Measurements from ENCODE around the gene ARID3C.

The ARID3C gene

DNA sequence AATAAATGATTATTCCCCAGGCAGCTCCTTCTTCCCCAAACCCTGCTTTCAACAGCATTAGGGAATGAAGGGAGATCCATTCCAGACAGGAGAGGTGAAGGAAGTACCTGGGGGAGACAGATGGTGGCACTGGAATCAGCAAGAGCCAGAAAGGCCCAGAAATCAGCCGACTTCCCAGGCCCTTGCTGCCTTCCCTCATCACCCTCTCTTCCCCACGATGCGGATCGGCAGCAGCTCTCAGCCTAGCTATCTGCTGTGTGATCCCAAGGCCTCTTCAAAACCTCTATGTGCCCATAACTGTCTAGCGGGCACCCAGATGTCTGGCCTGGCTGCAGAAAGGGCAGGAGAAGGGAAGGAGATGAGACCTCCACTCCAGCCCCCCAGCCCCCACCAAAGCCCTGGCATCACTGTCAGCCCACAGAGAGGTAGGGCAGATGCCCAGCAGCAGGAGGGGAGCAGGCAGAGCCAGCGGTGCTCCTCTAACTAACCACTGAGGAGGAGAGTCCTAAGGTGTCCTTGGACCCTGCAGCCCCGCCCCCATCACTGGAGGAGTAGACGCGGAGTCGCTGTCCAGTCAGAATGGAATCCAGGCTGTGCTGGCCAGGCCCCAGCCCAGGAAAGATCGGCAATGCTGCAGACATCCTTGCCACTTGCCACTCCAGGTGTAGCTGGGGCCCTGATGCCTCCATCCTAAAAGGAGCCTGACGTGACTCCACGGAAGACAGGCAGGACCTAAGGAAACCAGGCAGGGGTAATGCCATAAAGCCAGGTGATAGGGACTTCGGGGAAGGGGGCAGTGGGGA, 52.1 kb downstream of the ARID3C start:
- DNase-seq: no peak

DNA sequence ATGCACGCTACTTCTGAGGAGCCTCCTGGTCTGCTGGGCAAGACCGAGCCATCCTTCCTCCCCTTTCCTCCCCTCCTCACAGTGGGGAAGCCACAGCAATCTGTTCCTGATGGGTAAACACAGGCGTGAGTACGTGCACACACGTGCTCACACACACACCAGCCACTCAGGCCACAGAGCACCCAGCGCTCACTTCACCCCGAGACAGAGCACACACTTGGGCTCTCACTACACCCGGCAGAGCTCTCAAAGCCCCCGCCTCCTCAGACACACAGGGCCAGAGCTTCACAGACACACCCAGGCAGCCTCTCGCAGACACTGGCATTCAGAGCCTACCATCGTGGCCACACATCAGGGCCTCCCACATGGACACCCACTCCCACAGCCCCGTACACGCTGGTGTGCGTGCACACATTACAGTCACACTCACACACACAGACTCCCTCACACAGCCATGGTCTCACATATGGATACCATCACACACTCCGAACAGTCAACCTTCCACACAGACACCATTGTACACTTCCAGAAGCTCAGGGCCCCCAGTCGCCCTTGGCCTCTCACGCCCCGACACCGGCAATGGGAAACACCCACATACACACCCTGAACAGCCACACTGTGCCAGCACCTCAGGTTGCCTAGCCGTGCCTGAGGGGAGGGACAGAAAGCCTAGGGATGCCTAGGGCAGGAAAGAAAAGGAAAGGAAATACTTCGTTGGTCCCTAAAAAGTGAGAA, 52.8 kb downstream of the ARID3C start:
- DNase-seq: no peak

DNA sequence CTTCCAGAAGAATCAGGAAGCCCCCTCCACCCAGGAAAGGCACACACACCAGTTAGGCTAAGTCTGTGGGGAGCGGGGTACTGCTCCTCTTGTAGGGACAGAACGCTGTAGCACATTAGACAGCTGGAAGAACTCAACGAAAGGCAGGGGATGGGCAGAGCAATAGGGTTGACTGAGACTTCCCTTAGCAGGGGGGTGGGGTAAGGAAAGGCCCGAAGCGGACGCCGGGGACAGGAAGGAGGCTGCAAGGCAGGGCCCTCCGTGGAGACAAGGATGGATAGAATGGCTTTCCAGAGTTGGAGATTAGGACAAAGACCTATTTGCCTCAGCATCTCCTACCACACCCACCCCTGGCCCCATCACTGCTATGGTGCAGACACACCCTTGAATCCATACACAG, 53.6 kb downstream of the ARID3C start:
- DNase-seq: no peak

DNA sequence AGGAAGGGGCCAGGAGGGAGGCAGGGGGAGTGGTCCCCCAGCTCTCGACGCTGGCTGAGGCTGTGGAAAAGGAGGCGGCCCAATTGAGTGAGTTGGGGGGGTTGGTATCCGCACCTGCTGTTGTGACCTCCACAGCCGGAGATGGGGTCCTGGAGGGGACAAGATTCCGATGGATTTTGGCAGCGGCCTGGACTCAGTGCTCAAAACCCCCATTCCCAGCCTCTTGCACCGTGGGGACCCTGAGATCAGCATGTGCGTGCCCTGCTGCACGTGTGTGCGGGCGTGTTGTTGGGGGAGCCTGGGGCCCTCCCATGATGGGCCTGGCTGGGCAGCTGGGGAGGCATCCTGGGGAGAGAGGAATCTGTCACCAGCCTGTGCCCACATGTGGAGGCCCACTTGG, 54.3 kb downstream of the ARID3C start:
- no peak for DNase-seq

DNA sequence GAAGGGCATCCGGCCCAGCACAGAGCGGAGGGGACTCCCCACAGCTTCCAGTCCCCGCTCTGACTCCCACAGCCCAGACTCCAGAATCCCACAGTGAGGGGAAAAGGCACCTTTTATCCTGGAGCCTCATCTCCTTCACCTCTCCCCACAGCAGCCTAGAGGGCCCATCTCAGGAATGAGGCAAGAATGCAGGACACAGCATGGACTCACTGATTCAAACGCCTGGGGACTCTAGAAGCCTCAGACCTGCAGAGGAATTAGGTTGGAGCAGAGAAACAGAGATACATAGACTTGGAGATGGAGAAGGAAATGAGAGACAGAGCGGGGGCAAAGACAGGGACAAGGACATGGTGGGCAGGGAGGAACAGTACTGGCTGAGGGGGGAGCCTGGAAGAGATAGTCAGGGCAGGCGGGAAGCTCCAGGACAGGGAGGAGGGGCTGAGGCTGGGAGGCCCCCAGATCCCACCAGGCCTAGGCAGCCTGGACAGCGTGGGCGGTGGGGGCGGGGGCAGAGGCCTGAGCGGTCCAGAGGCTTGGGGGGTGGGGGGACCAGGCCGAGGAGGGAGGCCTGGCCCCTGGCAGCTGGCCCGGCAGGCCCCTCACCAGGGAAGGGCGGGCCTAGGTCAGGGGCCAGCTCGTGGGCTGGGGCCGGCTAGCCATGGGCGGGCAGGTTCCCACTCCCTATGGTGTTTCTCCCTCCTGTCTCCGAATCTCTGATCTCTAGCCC, 55.1 kb downstream of the ARID3C start:
- DNase-seq: no peak

DNA sequence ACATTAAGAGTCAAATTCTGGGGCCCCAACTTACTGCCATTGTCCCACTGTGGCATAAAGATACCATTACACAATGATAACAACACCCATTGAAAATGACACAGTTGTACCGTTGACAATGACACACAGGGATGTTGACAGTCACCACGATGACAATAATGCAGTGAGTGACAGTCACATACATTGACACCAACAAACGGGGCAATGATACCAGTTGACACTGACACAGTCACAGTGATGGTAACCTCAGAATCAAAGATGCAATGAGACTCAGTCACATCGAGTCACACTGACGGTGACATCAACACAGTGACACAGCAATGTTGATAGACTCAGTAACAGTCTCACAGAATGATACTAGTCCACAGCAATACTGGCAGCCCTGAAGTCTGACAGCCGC, 56.2 kb downstream of the ARID3C start:
- DNase-seq: no peak

DNA sequence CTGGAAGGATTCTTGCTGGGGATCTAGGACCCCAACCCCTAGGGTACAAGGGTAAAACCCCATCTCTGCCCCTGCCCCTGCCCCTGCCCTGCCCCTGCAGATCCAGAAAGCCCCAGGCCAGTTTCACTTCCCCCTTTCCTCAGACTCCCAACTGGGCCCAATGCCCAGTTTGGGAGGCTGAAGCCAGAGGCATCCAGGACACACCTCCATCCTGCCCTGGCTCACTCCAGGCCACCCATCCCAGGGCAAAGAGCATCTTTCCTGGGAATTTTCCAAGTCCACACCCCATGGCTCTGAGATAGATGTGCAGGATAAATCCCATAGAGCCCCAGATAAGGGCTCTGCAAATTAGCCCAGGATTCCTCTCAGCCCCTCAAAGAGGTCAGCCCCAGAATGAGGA, 56.8 kb downstream of the ARID3C start:
- no peak for DNase-seq

DNA sequence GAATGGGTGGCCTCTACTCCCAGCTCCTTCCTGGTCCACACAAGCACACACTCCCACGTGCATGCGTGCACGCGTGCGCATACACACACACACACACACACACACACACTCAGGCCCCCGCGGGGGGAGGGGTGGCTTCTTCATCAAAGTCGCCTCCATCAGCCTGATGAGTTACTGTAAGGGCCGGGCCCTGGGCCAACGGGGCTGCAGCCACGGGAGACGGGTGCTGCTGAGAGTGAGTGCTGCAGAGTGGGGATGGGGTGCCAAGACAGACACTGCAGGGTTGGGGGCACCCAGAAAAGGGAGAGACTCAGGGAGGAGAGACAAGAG, 57.4 kb downstream of the ARID3C start:
- no peak for DNase-seq

Measured in CD4-positive, alpha-beta T cell treated with Interleukin-1 beta for 1 hour (primary cell).